NOMO-1 treated with DMSO at 0.1 percent for 48 hours (cell line): ENCODE measurements around the gene LRP1B.

Experiments
- DNase-seq: peaks from one replicate; lab custom pipeline; 2025; ENCODE audit not compliant: unreplicated experiment; lab: John Stamatoyannopoulos, UW

LRP1B gene

GRCh38 chr2:141524777-141525176 lies 606.0 kb downstream of the LRP1B start:
- DNase-seq: no peak

GRCh38 chr2:141523199-141523598 lies 607.6 kb downstream of the LRP1B start:
- no peak for DNase-seq

- DNase-seq: no peak
These were observed 608.1 kb downstream of the LRP1B start for GRCh38 chr2:141522702-141523101.

- no peak for DNase-seq
These were observed 608.8 kb downstream of the LRP1B start for GRCh38 chr2:141522048-141522447.

- no peak for DNase-seq
These were observed 610.9 kb downstream of the LRP1B start for GRCh38 chr2:141519906-141520305.

GRCh38 chr2:141517852-141518421 lies 612.9 kb downstream of the LRP1B start:
- DNase-seq: no peak

GRCh38 chr2:141517180-141517851 lies 613.5 kb downstream of the LRP1B start:
- DNase-seq: no peak

GRCh38 chr2:141515931-141516330 lies 614.9 kb downstream of the LRP1B start:
- no peak for DNase-seq

GRCh38 chr2:141513853-141514252 lies 617.0 kb downstream of the LRP1B start:
- no peak for DNase-seq

GRCh38 chr2:141508806-141509595 lies 621.8 kb downstream of the LRP1B start:
- DNase-seq: no peak

- no peak for DNase-seq
These were observed 622.6 kb downstream of the LRP1B start for GRCh38 chr2:141508086-141508752.

GRCh38 chr2:141506135-141506534 lies 624.7 kb downstream of the LRP1B start:
- no peak for DNase-seq

GRCh38 chr2:141501752-141502151 lies 629.1 kb downstream of the LRP1B start:
- DNase-seq: no peak

GRCh38 chr2:141499123-141499522 lies 631.7 kb downstream of the LRP1B start:
- DNase-seq: no peak

GRCh38 chr2:141498561-141498960 lies 632.3 kb downstream of the LRP1B start:
- DNase-seq: no peak

- peak; percentile 67 for DNase-seq
These were observed 633.5 kb downstream of the LRP1B start for GRCh38 chr2:141497272-141497671.

- DNase-seq: peak; percentile 29
These were observed 634.0 kb downstream of the LRP1B start for GRCh38 chr2:141496810-141497209.

- DNase-seq: no peak
These were observed 636.9 kb downstream of the LRP1B start for GRCh38 chr2:141493936-141494335.

- DNase-seq: no peak
These were observed 638.0 kb downstream of the LRP1B start for GRCh38 chr2:141492816-141493215.

- no peak for DNase-seq
These were observed 639.9 kb downstream of the LRP1B start for GRCh38 chr2:141490886-141491285.

- DNase-seq: no peak
These were observed 648.1 kb downstream of the LRP1B start for GRCh38 chr2:141482697-141483096.

- no peak for DNase-seq
These were observed 655.0 kb downstream of the LRP1B start for GRCh38 chr2:141475801-141476200.
